ENCODE results near the gene KDM2A.

The KDM2A gene

GRCh38 chr11:67153971-67154370 is 34.9 kb downstream of the KDM2A start:
- Histone ChIP-seq H3K9me3 (ENCODE audit: severe bottlenecking) (no peaks in the 10 kb centered on the region), H3K36me3 (ENCODE audit: low read depth) (peaks cover 38% of the 10 kb centered on the region), H3K27me3 (ENCODE audit: insufficient read depth, poor library complexity, severe bottlenecking) (no peaks in the 10 kb centered on the region), H3K4me3 (ENCODE audit: severe bottlenecking) (no peak overlapping the region), H3K4me1 (ENCODE audit: insufficient read depth, poor library complexity, severe bottlenecking) (no peaks in the 10 kb centered on the region), H3K27ac (ENCODE audit: poor library complexity, severe bottlenecking) (no peak overlapping the region)
- no peak for ATAC-seq (ENCODE audit: low read depth)
- TF ChIP-seq CTCF (IDR thresholded peaks at IDR 0.05; ENCODE audit: poor library complexity, severe bottlenecking): no peak
- DNase-seq (ENCODE audit: low spot score): no peak

- no peaks in the 10 kb centered on the region for H3K9me3 ChIP-seq (ENCODE audit: severe bottlenecking)
- H3K4me1 ChIP-seq (ENCODE audit: insufficient read depth, poor library complexity, severe bottlenecking): no peaks in the 10 kb centered on the region
- peaks cover 31% of the 10 kb centered on the region for H3K36me3 ChIP-seq (ENCODE audit: low read depth)
- TF ChIP-seq CTCF (IDR thresholded peaks at IDR 0.05; ENCODE audit: poor library complexity, severe bottlenecking): no peak
- no peak overlapping the region for H3K27ac ChIP-seq (ENCODE audit: poor library complexity, severe bottlenecking)
- H3K4me3 ChIP-seq (ENCODE audit: severe bottlenecking): no peak overlapping the region
- DNase-seq (ENCODE audit: low spot score): no peak
- H3K27me3 ChIP-seq (ENCODE audit: insufficient read depth, poor library complexity, severe bottlenecking): no peaks in the 10 kb centered on the region
- no peak for ATAC-seq (ENCODE audit: low read depth)
Measured at GRCh38 chr11:67154726-67155125, 35.7 kb downstream of the KDM2A start.

- no peak overlapping the region for H3K4me3 ChIP-seq (ENCODE audit: severe bottlenecking)
- no peak for DNase-seq (ENCODE audit: low spot score)
Measured at GRCh38 chr11:67157691-67158090, 38.6 kb downstream of the KDM2A start.

GRCh38 chr11:67158221-67158620 is 39.2 kb downstream of the KDM2A start:
- no peaks in the 10 kb centered on the region for H3K9me3 ChIP-seq (ENCODE audit: severe bottlenecking)
- H3K27me3 ChIP-seq (ENCODE audit: insufficient read depth, poor library complexity, severe bottlenecking): no peaks in the 10 kb centered on the region
- H3K27ac ChIP-seq (ENCODE audit: poor library complexity, severe bottlenecking): no peak overlapping the region
- no peak for TF ChIP-seq CTCF (IDR thresholded peaks at IDR 0.05; ENCODE audit: poor library complexity, severe bottlenecking)
- H3K4me1 ChIP-seq (ENCODE audit: insufficient read depth, poor library complexity, severe bottlenecking): peaks cover 12% of the 10 kb centered on the region
- H3K36me3 ChIP-seq (ENCODE audit: low read depth): peaks cover 11% of the 10 kb centered on the region; the same call in 1 of the 2 replicates
- no peak for ATAC-seq (ENCODE audit: low read depth)
- no peak overlapping the region for H3K4me3 ChIP-seq (ENCODE audit: severe bottlenecking)
- DNase-seq (ENCODE audit: low spot score): no peak

More at GRCh38 chr11:67157691-67158090, 38.6 kb downstream of the KDM2A start:
- ATAC-seq (ENCODE audit: low read depth): no peak
- Histone ChIP-seq H3K27me3 (ENCODE audit: insufficient read depth, poor library complexity, severe bottlenecking) (no peaks in the 10 kb centered on the region), H3K36me3 (ENCODE audit: low read depth) (peaks cover 11% of the 10 kb centered on the region; the same call in 1 of the 2 replicates), H3K4me1 (ENCODE audit: insufficient read depth, poor library complexity, severe bottlenecking) (peaks cover 12% of the 10 kb centered on the region), H3K27ac (ENCODE audit: poor library complexity, severe bottlenecking) (no peak overlapping the region), H3K9me3 (ENCODE audit: severe bottlenecking) (no peaks in the 10 kb centered on the region)
- no peak for TF ChIP-seq CTCF (IDR thresholded peaks at IDR 0.05; ENCODE audit: poor library complexity, severe bottlenecking)

GRCh38 chr11:67160045-67160444 is 41.0 kb downstream of the KDM2A start:
- no peak for TF ChIP-seq CTCF (IDR thresholded peaks at IDR 0.05; ENCODE audit: poor library complexity, severe bottlenecking)

More at GRCh38 chr11:67160045-67160444, 41.0 kb downstream of the KDM2A start:
- H3K9me3 ChIP-seq (ENCODE audit: severe bottlenecking): no peaks in the 10 kb centered on the region
- H3K4me3 ChIP-seq (ENCODE audit: severe bottlenecking): no peak overlapping the region
- H3K27ac ChIP-seq (ENCODE audit: poor library complexity, severe bottlenecking): no peak overlapping the region
- no peaks in the 10 kb centered on the region for H3K27me3 ChIP-seq (ENCODE audit: insufficient read depth, poor library complexity, severe bottlenecking)
- ATAC-seq (ENCODE audit: low read depth) (no peak), DNase-seq (ENCODE audit: low spot score) (no peak)
- H3K4me1 ChIP-seq (ENCODE audit: insufficient read depth, poor library complexity, severe bottlenecking): peaks cover 12% of the 10 kb centered on the region
- peaks cover 2% of the 10 kb centered on the region; the same call in 1 of the 2 replicates for H3K36me3 ChIP-seq (ENCODE audit: low read depth)

Measured in RWPE2 (cell line).